Measurements from ENCODE around the gene THBS1. TPM values are rescaled to one million over a fixed set of nuclear protein-coding genes. Genes with fewer than 3 reads are reported as not detected.

Gene THBS1
- total RNA-seq, 1 donor from 2014 or later: 337 TPM

DNA sequence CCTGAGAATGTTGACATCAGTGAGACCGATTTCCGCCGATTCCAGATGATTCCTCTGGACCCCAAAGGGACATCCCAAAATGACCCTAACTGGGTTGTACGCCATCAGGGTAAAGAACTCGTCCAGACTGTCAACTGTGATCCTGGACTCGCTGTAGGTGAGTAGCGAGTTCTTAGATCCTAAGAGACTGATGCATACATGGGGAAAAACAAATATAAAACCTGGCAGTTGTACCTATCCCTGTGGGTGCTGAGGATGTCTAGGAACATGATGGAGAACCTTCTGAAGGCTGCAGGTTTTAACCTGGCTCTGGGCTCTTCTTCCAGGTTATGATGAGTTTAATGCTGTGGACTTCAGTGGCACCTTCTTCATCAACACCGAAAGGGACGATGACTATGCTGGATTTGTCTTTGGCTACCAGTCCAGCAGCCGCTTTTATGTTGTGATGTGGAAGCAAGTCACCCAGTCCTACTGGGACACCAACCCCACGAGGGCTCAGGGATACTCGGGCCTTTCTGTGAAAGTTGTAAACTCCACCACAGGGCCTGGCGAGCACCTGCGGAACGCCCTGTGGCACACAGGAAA lies 12.3 kb downstream of the THBS1 start:
- H3K36me3 Mint-ChIP-seq: peaks cover 53% of the 10 kb centered on the region
- no peak overlapping the region for H3K4me3 Mint-ChIP-seq
- TF ChIP-seq, protein P1, sequence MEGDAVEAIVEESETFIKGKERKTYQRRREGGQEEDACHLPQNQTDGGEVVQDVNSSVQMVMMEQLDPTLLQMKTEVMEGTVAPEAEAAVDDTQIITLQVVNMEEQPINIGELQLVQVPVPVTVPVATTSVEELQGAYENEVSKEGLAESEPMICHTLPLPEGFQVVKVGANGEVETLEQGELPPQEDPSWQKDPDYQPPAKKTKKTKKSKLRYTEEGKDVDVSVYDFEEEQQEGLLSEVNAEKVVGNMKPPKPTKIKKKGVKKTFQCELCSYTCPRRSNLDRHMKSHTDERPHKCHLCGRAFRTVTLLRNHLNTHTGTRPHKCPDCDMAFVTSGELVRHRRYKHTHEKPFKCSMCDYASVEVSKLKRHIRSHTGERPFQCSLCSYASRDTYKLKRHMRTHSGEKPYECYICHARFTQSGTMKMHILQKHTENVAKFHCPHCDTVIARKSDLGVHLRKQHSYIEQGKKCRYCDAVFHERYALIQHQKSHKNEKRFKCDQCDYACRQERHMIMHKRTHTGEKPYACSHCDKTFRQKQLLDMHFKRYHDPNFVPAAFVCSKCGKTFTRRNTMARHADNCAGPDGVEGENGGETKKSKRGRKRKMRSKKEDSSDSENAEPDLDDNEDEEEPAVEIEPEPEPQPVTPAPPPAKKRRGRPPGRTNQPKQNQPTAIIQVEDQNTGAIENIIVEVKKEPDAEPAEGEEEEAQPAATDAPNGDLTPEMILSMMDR (IDR thresholded peaks at IDR 0.05; ENCODE audit: unreplicated experiment): no peak
- no peak overlapping the region for H3K27ac Mint-ChIP-seq
- H3K9me3 Mint-ChIP-seq: no peaks in the 10 kb centered on the region
- peaks cover 12% of the 10 kb centered on the region for H3K4me1 Mint-ChIP-seq
- no peaks in the 10 kb centered on the region for H3K27me3 Mint-ChIP-seq (ENCODE audit: low read depth)
- DNase-seq (ENCODE audit: low spot score in 2 of 2, unreplicated experiment in 2 of 2): no peak

DNA sequence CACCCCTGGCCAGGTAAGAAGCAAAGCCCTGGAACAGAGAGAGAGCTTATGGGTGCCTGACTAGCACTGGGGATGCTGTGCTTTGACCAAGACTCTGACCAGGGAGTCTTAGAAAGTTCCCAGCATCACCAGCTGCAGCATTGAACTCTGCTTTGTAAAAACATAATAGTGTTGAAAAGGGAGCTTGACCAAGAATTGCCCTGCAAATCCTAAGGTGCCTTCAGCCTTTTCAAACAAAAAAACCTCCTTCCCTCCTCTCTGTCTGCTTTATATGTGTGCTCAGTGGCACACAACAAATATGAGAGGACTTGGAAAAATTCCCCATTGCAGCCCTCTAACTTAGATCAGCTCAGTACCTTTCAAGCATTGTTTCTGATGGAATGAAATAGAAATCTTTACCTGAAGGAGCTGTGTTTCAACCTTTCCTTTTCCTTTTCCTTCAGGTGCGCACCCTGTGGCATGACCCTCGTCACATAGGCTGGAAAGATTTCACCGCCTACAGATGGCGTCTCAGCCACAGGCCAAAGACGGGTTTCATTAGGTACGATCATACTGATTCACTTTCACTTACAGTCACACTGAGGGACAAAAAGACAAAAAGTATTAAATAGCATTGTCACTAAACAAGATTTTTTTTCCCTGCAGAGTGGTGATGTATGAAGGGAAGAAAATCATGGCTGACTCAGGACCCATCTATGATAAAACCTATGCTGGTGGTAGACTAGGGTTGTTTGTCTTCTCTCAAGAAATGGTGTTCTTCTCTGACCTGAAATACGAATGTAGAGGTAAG lies 13.0 kb downstream of the THBS1 start:
- Mint-ChIP-seq H3K36me3 (peaks cover 52% of the 10 kb centered on the region), H3K27ac (no peak overlapping the region), H3K4me1 (peaks cover 17% of the 10 kb centered on the region), H3K9me3 (no peaks in the 10 kb centered on the region), H3K4me3 (no peak overlapping the region), H3K27me3 (ENCODE audit: low read depth) (no peaks in the 10 kb centered on the region)
- TF ChIP-seq, protein P1 (IDR thresholded peaks at IDR 0.05; ENCODE audit: unreplicated experiment): no peak
- no peak for DNase-seq (ENCODE audit: low spot score in 2 of 2, unreplicated experiment in 2 of 2)

DNA sequence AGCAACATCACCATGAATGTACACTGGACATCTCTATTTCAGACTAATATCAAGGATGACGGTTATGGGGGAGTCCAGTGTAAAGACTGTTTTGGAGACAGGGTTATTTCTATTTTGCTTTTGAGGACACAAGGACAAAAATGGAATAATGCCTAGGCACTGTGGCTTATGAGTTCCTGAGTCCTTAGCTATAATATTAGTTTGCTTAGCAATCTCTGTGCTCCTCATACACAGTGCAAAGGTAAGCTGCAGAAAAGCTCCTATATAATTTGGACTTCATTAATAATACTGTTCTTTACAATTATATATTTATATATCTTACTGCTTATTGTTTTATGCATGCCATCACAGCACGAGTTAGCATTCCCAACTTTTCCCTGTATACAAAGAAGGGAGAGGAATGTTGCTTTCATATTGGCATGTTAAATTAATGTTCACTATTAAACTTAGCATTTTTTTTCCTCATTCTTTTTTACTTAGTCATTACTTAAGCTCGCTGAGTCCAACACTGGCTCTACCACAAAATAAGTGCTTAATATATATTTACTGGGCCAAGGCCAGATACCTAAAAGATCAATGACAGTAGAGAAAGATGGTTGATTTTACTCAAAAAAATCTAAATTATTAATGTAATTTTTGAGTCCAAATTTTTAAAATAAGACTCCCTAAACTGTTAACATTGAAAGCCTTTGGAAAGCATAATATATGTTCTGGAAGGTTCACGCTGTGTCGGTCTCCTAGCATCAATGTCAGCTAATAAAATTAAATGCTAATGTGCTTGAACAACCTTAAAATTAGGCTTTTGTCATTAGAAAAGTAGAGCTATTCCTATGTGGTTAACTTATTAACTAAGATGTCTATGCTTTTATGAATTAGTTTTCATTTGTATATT lies 13.8 kb downstream of the THBS1 start:
- Mint-ChIP-seq H3K4me3 (no peak overlapping the region), H3K9me3 (no peaks in the 10 kb centered on the region), H3K27ac (no peak overlapping the region), H3K36me3 (peaks cover 44% of the 10 kb centered on the region), H3K27me3 (ENCODE audit: low read depth) (no peaks in the 10 kb centered on the region), H3K4me1 (peaks cover 21% of the 10 kb centered on the region)
- DNase-seq (ENCODE audit: low spot score in 2 of 2, unreplicated experiment in 2 of 2): no peak
- TF ChIP-seq, protein P1 (IDR thresholded peaks at IDR 0.05; ENCODE audit: unreplicated experiment): no peak

DNA sequence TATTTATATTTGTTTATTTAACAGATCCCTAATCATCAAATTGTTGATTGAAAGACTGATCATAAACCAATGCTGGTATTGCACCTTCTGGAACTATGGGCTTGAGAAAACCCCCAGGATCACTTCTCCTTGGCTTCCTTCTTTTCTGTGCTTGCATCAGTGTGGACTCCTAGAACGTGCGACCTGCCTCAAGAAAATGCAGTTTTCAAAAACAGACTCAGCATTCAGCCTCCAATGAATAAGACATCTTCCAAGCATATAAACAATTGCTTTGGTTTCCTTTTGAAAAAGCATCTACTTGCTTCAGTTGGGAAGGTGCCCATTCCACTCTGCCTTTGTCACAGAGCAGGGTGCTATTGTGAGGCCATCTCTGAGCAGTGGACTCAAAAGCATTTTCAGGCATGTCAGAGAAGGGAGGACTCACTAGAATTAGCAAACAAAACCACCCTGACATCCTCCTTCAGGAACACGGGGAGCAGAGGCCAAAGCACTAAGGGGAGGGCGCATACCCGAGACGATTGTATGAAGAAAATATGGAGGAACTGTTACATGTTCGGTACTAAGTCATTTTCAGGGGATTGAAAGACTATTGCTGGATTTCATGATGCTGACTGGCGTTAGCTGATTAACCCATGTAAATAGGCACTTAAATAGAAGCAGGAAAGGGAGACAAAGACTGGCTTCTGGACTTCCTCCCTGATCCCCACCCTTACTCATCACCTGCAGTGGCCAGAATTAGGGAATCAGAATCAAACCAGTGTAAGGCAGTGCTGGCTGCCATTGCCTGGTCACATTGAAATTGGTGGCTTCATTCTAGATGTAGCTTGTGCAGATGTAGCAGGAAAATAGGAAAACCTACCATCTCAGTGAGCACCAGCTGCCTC lies 14.7 kb downstream of the THBS1 start:
- no peak for DNase-seq (ENCODE audit: low spot score in 2 of 2, unreplicated experiment in 2 of 2)
- Mint-ChIP-seq H3K4me1 (peaks cover 21% of the 10 kb centered on the region), H3K4me3 (no peak overlapping the region), H3K9me3 (no peaks in the 10 kb centered on the region), H3K36me3 (peaks cover 41% of the 10 kb centered on the region), H3K27me3 (ENCODE audit: low read depth) (no peaks in the 10 kb centered on the region), H3K27ac (no peak overlapping the region)
- TF ChIP-seq, protein P1 (IDR thresholded peaks at IDR 0.05; ENCODE audit: unreplicated experiment): no peak
